GM19238 (cell line): ENCODE measurements around the gene CPNE6.

ENCODE experiments used
- DNase-seq: peaks from one replicate; pipeline ENCODE4 v3.0.0; 2011; ENCODE audit warnings: low spot score; ENCODE audit not compliant: insufficient read length

The CPNE6 gene

DNA sequence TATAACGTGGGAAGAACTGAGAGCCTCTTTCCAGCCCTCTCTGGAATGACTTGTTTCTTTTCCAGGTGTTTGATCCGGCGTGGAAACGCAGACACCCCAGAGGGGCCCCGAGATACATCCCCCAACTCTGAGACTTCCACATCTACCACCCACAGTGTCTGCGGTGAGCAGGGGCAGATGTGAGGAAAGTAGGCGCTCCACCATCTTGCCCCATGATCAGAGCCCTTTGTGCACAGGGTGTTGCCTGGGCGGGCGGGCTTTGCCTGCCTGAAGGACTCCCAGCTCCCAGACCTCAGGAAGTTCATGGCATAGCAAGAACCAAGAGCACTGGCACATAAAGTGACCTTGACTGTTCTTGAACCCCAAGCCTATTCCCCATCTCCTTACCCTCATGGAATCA, 16.7 kb upstream of the CPNE6 start:
- no peak for DNase-seq

DNA sequence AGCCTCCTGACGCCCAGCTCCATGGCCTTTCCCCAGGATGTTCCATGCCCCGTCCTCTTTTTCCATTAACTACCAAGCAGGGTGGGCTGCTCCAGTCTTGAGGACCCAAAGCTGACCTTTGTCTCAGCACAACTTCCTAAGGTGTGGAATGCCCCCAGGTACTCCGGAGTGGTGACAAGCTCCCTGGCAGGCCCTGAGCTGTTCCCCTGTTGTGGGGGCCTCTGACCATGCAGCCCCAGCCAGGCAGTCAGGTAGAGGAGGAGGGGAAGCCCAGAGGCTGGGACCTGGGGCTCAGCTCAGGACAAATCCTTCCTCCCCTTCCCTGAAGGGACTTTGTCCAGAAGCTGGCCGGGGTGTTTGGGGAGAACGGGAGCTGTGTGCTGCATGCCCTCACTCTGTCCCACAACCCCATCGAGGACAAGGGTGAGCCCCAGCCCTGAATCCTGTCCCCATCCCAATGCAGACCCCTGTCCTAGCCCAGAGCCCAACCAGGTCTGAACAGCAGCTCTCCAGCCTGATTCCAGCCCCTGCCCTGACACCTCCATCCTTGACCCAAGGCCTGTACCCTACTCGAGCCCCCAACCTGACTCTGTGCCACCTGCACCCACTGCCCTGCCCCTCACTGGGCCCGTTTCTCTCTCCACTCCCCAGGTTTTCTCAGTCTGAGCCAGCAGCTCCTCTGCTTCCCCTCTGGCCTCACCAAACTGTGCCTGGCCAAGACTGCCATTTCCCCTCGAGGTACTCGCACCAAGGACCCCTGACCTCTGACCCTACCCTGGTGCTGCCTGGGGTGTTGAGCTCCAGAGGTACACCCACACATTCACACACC, 15.2 kb upstream of the CPNE6 start:
- DNase-seq, result no peak

DNA sequence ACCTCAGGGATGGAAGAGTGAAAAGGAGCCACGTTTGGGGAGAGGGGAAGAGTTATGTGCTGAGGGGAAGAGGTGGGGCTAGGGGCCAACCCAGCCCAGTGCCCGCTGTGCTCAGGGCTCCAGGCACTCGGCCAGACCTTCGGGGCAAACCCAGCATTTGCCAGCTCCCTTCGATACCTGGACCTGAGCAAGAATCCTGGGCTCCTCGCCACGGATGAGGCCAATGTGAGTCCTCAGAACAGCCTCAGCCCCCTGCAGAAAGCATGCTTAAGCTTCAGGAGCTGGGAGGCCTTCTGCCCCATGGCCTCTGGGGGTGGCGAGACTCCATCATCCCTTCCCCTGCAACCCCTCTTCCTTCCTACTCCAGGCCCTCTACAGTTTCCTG, 14.6 kb upstream of the CPNE6 start:
- DNase-seq, result no peak

DNA sequence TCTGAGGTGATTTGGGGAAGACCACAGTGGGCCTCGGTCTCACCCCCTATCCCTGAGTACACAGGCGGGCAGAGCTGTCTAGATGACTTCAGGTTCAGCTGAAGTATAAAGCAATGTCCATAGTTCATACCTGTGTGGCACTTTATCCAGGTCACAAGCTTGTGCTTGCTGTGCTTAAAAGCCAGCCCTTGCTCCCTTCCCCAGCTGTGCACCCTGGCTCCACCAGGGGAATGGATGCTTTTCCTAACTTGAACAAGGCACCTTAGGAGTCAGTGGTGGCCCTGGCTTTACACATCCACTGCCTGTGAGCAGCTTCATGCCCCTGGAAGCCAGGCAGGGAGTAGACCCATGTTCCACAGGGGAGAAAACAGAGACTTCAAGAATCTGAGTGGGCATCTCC, 14.1 kb upstream of the CPNE6 start:
- no peak for DNase-seq

GRCh38 chr14:24057867-24058259, 13.5 kb upstream of the CPNE6 start:
- DNase-seq, result no peak

DNA sequence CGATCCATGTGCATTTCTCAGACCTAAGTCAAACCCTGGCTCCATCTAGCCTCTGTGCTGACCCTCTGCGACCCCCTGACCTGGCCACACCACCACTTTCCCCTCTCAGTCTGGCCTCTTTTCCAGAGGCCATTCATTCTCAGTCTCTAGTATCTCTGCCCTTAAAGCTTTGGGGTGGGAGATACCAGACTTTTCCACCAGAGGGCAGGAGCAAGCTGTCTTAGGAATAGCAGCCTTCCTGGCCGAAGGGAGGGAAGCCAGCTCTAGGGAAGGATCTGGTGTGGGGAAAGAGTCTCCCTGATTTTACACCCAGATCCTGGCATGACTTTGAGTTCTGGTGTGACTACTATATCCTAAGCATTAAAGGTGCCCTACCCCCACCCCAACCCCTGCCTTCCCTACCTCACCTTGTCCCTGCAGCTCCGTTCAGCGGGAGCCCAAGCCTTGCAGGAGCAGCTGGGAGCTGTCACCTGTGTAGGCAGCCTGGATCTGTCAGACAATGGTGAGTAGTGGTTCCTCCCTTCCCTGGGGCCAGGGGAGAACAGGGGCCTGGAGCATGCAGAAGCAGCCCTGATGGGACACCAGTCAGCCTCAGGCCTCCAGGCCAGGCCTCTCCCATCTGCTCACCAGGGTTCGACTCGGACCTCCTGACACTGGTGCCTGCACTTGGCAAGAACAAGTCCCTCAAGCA, 13.0 kb upstream of the CPNE6 start:
- peak; percentile 82 for DNase-seq

DNA sequence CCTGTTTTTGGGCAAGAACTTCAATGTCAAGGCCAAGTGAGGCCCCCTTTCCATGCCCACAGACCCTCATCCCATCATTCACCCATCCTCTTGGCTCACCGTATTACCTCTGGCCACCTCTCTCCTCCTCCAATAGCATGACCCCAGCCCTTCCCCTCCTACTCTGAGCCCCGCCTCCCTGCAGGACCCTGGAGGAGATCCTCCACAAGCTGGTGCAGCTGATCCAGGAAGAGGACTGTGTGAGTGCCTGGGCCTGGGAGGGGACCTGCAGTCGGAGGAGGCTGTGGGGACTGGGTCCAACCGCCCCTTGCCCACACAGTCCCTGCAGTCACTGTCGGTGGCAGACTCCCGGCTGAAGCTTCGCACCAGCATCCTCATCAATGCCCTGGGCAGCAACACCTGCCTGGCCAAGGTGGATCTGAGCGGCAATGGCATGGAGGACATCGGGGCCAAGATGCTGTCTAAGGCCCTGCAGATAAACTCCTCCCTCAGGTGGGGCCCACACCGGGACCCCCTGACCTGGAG, 12.3 kb upstream of the CPNE6 start:
- DNase-seq, result no peak

DNA sequence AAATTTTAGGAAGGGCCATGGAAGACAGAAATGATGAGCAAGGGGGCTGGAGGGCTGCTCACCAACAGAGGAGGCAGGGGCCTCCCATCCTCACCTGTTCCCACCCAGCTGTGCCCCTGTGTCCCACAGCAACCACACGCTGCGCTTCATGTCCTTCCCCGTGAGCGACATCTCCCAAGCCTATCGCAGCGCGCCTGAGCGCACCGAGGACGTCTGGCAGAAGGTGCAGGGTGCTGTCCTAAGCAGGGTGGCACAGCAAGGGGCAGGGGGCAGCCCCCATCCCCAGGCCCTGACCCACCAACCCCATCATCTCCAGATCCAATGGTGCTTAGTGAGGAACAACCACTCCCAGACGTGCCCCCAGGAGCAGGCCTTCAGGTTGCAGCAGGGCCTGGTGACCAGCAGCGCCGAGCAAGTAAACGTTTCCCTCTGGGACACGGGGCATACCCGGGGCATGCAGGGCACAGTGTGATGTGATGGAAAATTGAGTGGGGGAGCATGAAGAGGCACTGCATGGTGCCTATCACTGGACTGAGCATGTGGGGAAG, 11.4 kb upstream of the CPNE6 start:
- no peak for DNase-seq

DNA sequence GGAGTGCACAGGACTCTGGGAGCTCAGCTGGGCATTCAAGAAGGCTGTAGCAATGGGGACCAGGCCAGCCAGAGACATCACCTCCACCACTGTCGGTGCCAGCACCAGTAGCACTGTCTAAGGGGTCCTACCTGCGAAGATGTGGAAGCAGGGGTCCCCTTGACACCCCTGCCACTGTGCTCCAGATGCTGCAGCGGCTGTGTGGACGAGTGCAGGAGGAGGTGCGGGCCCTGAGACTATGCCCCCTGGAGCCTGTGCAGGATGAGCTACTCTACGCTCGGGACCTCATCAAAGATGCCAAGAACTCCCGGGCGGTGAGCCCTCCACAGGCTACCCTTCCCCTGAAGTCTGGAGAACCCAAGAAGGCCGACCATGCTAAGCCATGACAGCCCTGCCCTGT, 10.9 kb upstream of the CPNE6 start:
- DNase-seq, result no peak

GRCh38 chr14:24060984-24061913, 10.1 kb upstream of the CPNE6 start:
- DNase-seq, result no peak

DNA sequence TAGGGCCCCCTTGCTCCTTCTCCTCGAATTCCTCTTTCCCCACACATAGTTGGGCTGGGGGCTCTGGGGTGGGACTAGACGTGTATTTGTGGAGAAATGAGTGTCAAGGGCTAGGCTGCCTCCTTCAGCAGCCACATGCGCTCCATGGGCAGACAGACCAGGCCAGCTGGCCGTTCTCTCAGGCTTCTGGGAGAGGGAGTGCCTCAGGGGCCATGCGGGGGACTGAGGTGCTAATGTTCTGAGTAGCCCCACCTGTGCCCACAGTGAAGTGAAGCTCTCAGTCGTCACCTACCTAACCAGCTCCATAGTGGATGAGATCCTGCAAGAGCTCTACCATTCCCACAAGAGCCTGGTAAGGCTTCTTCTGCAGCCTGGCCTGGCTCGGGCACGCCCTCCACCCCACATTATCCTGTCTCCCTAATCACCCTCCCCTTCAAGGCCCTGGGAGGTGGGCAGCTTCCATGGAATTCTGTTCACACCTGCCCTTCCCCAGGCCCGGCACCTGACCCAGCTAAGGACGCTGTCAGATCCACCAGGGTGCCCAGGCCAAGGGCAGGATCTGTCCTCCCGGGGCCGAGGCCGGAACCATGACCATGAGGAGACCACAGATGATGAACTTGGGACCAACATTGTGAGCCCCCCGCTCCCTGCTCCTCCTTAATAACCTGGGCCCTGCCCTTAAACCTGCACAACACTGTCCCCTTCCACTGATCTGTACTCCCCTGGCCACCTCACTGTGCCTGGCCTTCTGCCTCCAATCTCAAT, 9.0 kb upstream of the CPNE6 start:
- DNase-seq, result no peak

- no peak for DNase-seq
These were observed 8.0 kb upstream of the CPNE6 start for GRCh38 chr14:24063263-24063836.

GRCh38 chr14:24064091-24064795, 7.1 kb upstream of the CPNE6 start:
- no peak for DNase-seq

DNA sequence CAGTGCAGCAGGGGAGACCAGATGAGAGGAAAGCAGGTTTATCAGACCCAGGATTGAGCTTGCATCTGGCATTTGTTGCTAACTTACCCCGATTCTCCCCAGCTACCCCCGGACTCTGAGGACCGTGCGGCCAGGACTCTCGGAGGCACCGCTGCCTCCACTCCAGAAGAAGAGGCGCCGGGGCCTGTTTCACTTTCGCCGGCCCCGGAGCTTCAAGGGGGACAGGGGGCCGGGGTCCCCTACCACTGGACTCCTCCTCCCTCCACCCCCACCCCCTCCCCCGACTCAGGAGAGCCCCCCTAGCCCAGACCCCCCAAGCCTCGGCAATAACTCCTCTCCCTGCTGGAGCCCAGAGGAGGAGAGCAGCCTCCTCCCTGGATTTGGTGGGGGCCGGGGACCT, 6.5 kb upstream of the CPNE6 start:
- no peak for DNase-seq

GRCh38 chr14:24065408-24065807, 6.0 kb upstream of the CPNE6 start:
- DNase-seq, result no peak

GRCh38 chr14:24066496-24067132, 4.7 kb upstream of the CPNE6 start:
- no peak for DNase-seq

- DNase-seq, result no peak
These were observed 4.0 kb upstream of the CPNE6 start for GRCh38 chr14:24067133-24068082.
